SK-N-SH (cell line): ENCODE results near the gene GGACT.

ENCODE experiments used
- CHD2 ChIP-seq: fragments of 150-350 bp; IDR thresholded peaks from 2 replicates; pipeline ENCODE4 v1.6.1; 2018; ENCODE audit warnings: low read length; ENCODE audit not compliant: partially characterized antibody
- EZH2phosphoT487 ChIP-seq: fragments of 200-600 bp; sonication (generic); IDR thresholded peaks from 2 replicates; pipeline ENCODE4 v1.6.1; 2017; ENCODE audit warnings: low read depth, mixed run types, mild to moderate bottlenecking, antibody characterized with exemption, moderate library complexity, borderline replicate concordance
- FOXM1 ChIP-seq: IDR thresholded peaks from 2 replicates; pipeline ENCODE4 v1.4.0; 2012; ENCODE audit warnings: low read depth, mild to moderate bottlenecking
- GABPA ChIP-seq: IDR thresholded peaks from 2 replicates; pipeline ENCODE4 v1.4.0; 2012; ENCODE audit warnings: low read depth, mild to moderate bottlenecking
- POLR2AphosphoS5 ChIP-seq: IDR thresholded peaks from 2 replicates; pipeline ENCODE4 v1.6.1; 2012; ENCODE audit warnings: low read depth, low read length
- RAD21 ChIP-seq: IDR thresholded peaks from 2 replicates; pipeline ENCODE4 v1.6.1; 2012; ENCODE audit warnings: mild to moderate bottlenecking, low read length
- SIN3A ChIP-seq: IDR thresholded peaks from 2 replicates; pipeline ENCODE4 v1.6.1; 2012; ENCODE audit warnings: low read depth, mild to moderate bottlenecking, low read length, moderate library complexity, borderline replicate concordance
- TF ChIP-seq, protein P1 (sequence below): fragments of 200-600 bp; sonication (generic); IDR thresholded peaks from 2 replicates; pipeline ENCODE4 v1.6.1; 2017; ENCODE audit warnings: antibody characterized with exemption, mild to moderate bottlenecking, moderate library complexity
- TF ChIP-seq, protein P2 (sequence below): IDR thresholded peaks from 2 replicates; pipeline ENCODE4 v1.6.1; 2012; ENCODE audit warnings: mild to moderate bottlenecking, low read depth, low read length, moderate library complexity
- TF ChIP-seq, protein P3 (sequence below): IDR thresholded peaks from 2 replicates; pipeline ENCODE4 v1.4.0; 2012; ENCODE audit warnings: low read depth

DNA sequence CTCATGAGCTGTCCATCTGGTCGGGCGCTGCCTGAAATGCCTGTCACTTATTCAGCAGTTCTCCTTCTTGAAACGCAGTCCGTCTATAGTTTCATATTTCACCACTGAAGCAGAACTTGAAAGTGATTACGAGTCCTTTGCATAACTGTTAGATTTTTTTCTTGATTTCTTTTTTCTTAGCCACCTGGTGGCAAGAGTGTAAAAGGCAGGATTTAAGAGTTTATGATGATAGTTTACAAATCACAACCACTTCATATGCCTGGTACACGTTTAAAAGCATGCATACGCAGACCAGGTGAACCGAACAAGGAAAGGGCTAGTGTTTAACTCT, 45.8 kb downstream of the GGACT start:
- TF ChIP-seq SIN3A: no peak
- TF ChIP-seq GABPA: no peak
- no peak for TF ChIP-seq POLR2AphosphoS5
- TF ChIP-seq, protein P1, sequence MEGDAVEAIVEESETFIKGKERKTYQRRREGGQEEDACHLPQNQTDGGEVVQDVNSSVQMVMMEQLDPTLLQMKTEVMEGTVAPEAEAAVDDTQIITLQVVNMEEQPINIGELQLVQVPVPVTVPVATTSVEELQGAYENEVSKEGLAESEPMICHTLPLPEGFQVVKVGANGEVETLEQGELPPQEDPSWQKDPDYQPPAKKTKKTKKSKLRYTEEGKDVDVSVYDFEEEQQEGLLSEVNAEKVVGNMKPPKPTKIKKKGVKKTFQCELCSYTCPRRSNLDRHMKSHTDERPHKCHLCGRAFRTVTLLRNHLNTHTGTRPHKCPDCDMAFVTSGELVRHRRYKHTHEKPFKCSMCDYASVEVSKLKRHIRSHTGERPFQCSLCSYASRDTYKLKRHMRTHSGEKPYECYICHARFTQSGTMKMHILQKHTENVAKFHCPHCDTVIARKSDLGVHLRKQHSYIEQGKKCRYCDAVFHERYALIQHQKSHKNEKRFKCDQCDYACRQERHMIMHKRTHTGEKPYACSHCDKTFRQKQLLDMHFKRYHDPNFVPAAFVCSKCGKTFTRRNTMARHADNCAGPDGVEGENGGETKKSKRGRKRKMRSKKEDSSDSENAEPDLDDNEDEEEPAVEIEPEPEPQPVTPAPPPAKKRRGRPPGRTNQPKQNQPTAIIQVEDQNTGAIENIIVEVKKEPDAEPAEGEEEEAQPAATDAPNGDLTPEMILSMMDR: peak; percentile 63
- TF ChIP-seq RAD21: 0 out of 2 replicates have a peak, but pooled peaks have one; percentile 9
- TF ChIP-seq EZH2phosphoT487: no peak
- TF ChIP-seq FOXM1: no peak
- TF ChIP-seq CHD2: no peak
- TF ChIP-seq, protein P2, sequence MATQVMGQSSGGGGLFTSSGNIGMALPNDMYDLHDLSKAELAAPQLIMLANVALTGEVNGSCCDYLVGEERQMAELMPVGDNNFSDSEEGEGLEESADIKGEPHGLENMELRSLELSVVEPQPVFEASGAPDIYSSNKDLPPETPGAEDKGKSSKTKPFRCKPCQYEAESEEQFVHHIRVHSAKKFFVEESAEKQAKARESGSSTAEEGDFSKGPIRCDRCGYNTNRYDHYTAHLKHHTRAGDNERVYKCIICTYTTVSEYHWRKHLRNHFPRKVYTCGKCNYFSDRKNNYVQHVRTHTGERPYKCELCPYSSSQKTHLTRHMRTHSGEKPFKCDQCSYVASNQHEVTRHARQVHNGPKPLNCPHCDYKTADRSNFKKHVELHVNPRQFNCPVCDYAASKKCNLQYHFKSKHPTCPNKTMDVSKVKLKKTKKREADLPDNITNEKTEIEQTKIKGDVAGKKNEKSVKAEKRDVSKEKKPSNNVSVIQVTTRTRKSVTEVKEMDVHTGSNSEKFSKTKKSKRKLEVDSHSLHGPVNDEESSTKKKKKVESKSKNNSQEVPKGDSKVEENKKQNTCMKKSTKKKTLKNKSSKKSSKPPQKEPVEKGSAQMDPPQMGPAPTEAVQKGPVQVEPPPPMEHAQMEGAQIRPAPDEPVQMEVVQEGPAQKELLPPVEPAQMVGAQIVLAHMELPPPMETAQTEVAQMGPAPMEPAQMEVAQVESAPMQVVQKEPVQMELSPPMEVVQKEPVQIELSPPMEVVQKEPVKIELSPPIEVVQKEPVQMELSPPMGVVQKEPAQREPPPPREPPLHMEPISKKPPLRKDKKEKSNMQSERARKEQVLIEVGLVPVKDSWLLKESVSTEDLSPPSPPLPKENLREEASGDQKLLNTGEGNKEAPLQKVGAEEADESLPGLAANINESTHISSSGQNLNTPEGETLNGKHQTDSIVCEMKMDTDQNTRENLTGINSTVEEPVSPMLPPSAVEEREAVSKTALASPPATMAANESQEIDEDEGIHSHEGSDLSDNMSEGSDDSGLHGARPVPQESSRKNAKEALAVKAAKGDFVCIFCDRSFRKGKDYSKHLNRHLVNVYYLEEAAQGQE: no peak
- TF ChIP-seq, protein P3, sequence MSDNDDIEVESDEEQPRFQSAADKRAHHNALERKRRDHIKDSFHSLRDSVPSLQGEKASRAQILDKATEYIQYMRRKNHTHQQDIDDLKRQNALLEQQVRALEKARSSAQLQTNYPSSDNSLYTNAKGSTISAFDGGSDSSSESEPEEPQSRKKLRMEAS: no peak
